H9 (cell line): ENCODE data around the gene PTPRN2. TPM values are rescaled to one million over a fixed set of nuclear protein-coding genes. Genes with fewer than 3 reads are reported as not detected.

ENCODE experiments used
- DNase-seq: peaks from one replicate; pipeline ENCODE4 v3.0.0-alpha.2; 2017
- H2AFZ ChIP-seq: one replicate; pipeline ENCODE4 v1.6.1; 2013; ENCODE audit warnings: mild to moderate bottlenecking, low read length, control low read depth, moderate library complexity
- H2AK5ac ChIP-seq: 2 replicates; pipeline ENCODE4 v1.6.1; 2013; ENCODE audit warnings: low read length, control low read depth, mixed read lengths; ENCODE audit not compliant: insufficient read length
- H2BK120ac ChIP-seq: one replicate; pipeline ENCODE4 v1.6.1; 2013; ENCODE audit warnings: low read depth, mild to moderate bottlenecking, low read length, control low read depth, inconsistent platforms; ENCODE audit not compliant: poor library complexity, severe bottlenecking
- H2BK12ac ChIP-seq: 2 replicates; pipeline ENCODE4 v1.6.1; 2013; ENCODE audit warnings: low read length, control low read depth, mixed read lengths, low read depth; ENCODE audit not compliant: insufficient read length
- H2BK15ac ChIP-seq: 2 replicates; pipeline ENCODE4 v1.6.1; 2013; ENCODE audit warnings: low read depth, low read length, control low read depth
- H2BK20ac ChIP-seq: one replicate; pipeline ENCODE4 v1.6.1; 2013; ENCODE audit warnings: low read depth, mild to moderate bottlenecking, low read length, control low read depth, inconsistent platforms; ENCODE audit not compliant: poor library complexity, severe bottlenecking
- H2BK5ac ChIP-seq: 2 replicates; pipeline ENCODE4 v1.6.1; 2013; ENCODE audit warnings: low read length, control low read depth, mixed read lengths; ENCODE audit not compliant: insufficient read length
- H3K14ac ChIP-seq: 2 replicates; pipeline ENCODE4 v1.6.1; 2013; ENCODE audit warnings: low read length, control low read depth; ENCODE audit not compliant: insufficient read depth
- H3K18ac ChIP-seq: 2 replicates; pipeline ENCODE4 v1.6.1; 2013; ENCODE audit warnings: low read depth, mild to moderate bottlenecking, mixed read lengths, low read length, control low read depth; ENCODE audit not compliant: insufficient read length
- H3K23ac ChIP-seq: 2 replicates; pipeline ENCODE4 v1.6.1; 2013; ENCODE audit warnings: low read length, control low read depth, mixed read lengths, low read depth; ENCODE audit not compliant: insufficient read length
- H3K23me2 ChIP-seq: 2 replicates; pipeline ENCODE4 v1.6.1; 2013; ENCODE audit warnings: low read depth, mild to moderate bottlenecking, mixed read lengths, low read length, control low read depth; ENCODE audit not compliant: insufficient read length, poor library complexity, severe bottlenecking
- H3K27ac ChIP-seq: 2 replicates; pipeline ENCODE4 v1.5.1; 2013; ENCODE audit warnings: low read length, control low read depth, mixed read lengths, low read depth; ENCODE audit not compliant: insufficient read length
- H3K27me3 ChIP-seq: 2 replicates; pipeline ENCODE4 v1.6.1; 2013; ENCODE audit warnings: low read length, control low read depth, inconsistent platforms; ENCODE audit not compliant: insufficient read depth
- H3K4ac ChIP-seq: 2 replicates; pipeline ENCODE4 v1.6.1; 2013; ENCODE audit warnings: low read depth, mild to moderate bottlenecking, control low read depth, inconsistent platforms, low read length, moderate library complexity
- H3K4me1 ChIP-seq: 2 replicates; pipeline ENCODE4 v1.6.1; 2013; ENCODE audit warnings: low read length, control low read depth, inconsistent platforms; ENCODE audit not compliant: insufficient read depth
- H3K4me2 ChIP-seq: 2 replicates; pipeline ENCODE4 v1.6.1; 2013; ENCODE audit warnings: low read length, control low read depth, mixed read lengths; ENCODE audit not compliant: insufficient read length, insufficient read depth
- H3K56ac ChIP-seq: 2 replicates; pipeline ENCODE4 v1.6.1; 2013; ENCODE audit warnings: low read depth, mild to moderate bottlenecking, mixed read lengths, low read length, control low read depth; ENCODE audit not compliant: insufficient read length
- H3K79me1 ChIP-seq: 2 replicates; pipeline ENCODE4 v1.6.1; 2013; ENCODE audit warnings: low read depth, mild to moderate bottlenecking, moderate library complexity, low read length, control low read depth, inconsistent platforms; ENCODE audit not compliant: insufficient read depth, poor library complexity, severe bottlenecking
- H3K79me2 ChIP-seq: 2 replicates; pipeline ENCODE4 v1.6.1; 2013; ENCODE audit warnings: low read length, control low read depth, inconsistent platforms; ENCODE audit not compliant: insufficient read depth
- H3K9ac ChIP-seq: 2 replicates; pipeline ENCODE4 v1.6.1; 2013; ENCODE audit warnings: low read length, control low read depth, mixed read lengths; ENCODE audit not compliant: insufficient read length; ENCODE audit errors: extremely low read depth
- H3K9me3 ChIP-seq: one replicate; pipeline ENCODE4 v1.6.1; 2013; ENCODE audit warnings: low read depth, low read length, inconsistent platforms; ENCODE audit not compliant: control insufficient read depth
- H3T11ph ChIP-seq: one replicate; pipeline ENCODE4 v1.6.1; 2013; ENCODE audit warnings: mild to moderate bottlenecking, low read length, control low read depth, inconsistent platforms
- H4K20me1 ChIP-seq: one replicate; pipeline ENCODE4 v1.6.1; 2013; ENCODE audit not compliant: control insufficient read depth, insufficient read length, insufficient read depth
- H4K5ac ChIP-seq: 2 replicates; pipeline ENCODE4 v1.6.1; 2013; ENCODE audit warnings: low read depth, mild to moderate bottlenecking, mixed read lengths, low read length, control low read depth; ENCODE audit not compliant: insufficient read length
- H4K8ac ChIP-seq: replicated peaks from 2 replicates; pipeline ENCODE4 v1.6.1; 2013; ENCODE audit warnings: low read length, control low read depth, mixed read lengths, low read depth; ENCODE audit not compliant: insufficient read length
- H4K91ac ChIP-seq: 2 replicates; pipeline ENCODE4 v1.6.1; 2013; ENCODE audit warnings: low read depth, mild to moderate bottlenecking, moderate library complexity, mixed read lengths, low read length, control low read depth; ENCODE audit not compliant: insufficient read length
- H3K27ac Mint-ChIP-seq, 3 experiments: 2 replicates in 2 of 3; 3 replicates in 1 of 3; pipeline ENCODE4 v1.8.0; 2020 to 2021; ENCODE audit warnings: mixed read lengths in 3 of 3, mild to moderate bottlenecking in 1 of 3, moderate library complexity in 1 of 3
- H3K27me3 Mint-ChIP-seq: 2 replicates; pipeline ENCODE4 v1.8.0; 2021; ENCODE audit warnings: low read depth, mild to moderate bottlenecking, moderate library complexity, mixed read lengths
- H3K36me3 Mint-ChIP-seq, 3 experiments: 2 replicates in 2 of 3; 3 replicates in 1 of 3; pipeline ENCODE4 v1.8.0; 2020 to 2021; ENCODE audit warnings: low read depth in 3 of 3, mixed read lengths in 3 of 3; ENCODE audit not compliant: insufficient read depth in 1 of 3
- H3K4me1 Mint-ChIP-seq, 2 experiments: 2 replicates each; pipeline ENCODE4 v1.8.0; 2020; ENCODE audit warnings: mixed read lengths in 2 of 2
- H3K4me3 Mint-ChIP-seq, 2 experiments: 2 replicates in 1 of 2; 3 replicates in 1 of 2; pipeline ENCODE4 v1.8.0; 2020 to 2021; ENCODE audit warnings: mild to moderate bottlenecking in 2 of 2, mixed read lengths in 2 of 2, moderate library complexity in 1 of 2
- H3K9me3 Mint-ChIP-seq, 2 experiments: 2 replicates in 1 of 2; 3 replicates in 1 of 2; pipeline ENCODE4 v1.8.0; 2020; ENCODE audit warnings: mild to moderate bottlenecking in 2 of 2, mixed read lengths in 2 of 2, moderate library complexity in 1 of 2
- WGBS: extraction: QIAGEN DNeasy Blood & Tissue Kit; methylation state at CpG from one replicate; pipeline ENCODE4 v1.1.7; 2013; ENCODE audit warnings: missing lambda C conversion rate, low lambda C conversion rate, mixed read lengths; ENCODE audit not compliant: insufficient read length; ENCODE audit errors: extremely low coverage; 5-methylcytosine and 5-hydroxymethylcytosine counted together
- total RNA-seq: library from RNA; stranded (reverse); gene quantifications from 2 replicates; pipeline ENCODE4 v1.2.1, GENCODE V29; 2021
- TF ChIP-seq, protein P1 (sequence below): fragments of 200-600 bp; sonication (generic); conservative IDR thresholded peaks from 3 replicates; pipeline ENCODE4 v1.8.0; 2021; ENCODE audit warnings: antibody characterized with exemption, mild to moderate bottlenecking

PTPRN2 gene
- total RNA-seq, 1 experiment from 2014 or later = 5.2 TPM

DNA sequence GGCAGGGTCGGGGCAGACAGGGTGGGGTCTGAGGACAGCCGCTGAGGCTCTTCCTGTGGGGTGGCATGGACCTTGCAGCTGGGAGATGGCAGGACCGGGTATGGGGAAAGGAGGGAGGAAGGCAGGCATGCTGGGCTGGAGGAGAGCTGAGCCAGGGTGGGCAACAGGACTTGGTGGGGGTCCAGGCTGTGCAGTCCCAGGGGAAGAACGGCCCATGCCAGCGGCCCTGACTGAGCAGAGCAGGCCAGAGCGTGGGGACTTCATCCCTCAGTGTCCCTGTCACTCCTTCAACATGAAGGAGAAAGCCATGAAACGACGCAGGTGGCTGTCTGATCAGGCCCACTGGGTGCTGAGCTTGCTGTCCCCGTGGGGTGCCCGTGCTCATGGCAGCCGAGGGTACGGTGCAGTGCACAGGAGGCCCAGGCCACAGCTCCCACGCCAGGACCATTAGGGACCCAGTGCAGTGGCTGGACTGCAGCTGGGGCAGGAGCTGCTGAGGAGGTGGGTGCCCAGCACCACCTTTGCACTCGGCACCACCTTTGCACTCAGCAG lies 519.6 kb downstream of the PTPRN2 start:
- no peak for DNase-seq
- Histone ChIP-seq H3K9me3 (no peaks in the 10 kb centered on the region), H3K9ac (no peak overlapping the region), H3T11ph (no peak overlapping the region), H2AFZ (no peak overlapping the region), H3K27ac (no peak overlapping the region), H3K18ac (no peak overlapping the region), H2BK12ac (no peak overlapping the region), H4K8ac (no peak overlapping the region), H3K23me2 (no peaks in the 10 kb centered on the region), H4K20me1 (no peaks in the 10 kb centered on the region), H3K79me2 (no peaks in the 10 kb centered on the region), H3K4me2 (no peak overlapping the region), H2BK15ac (no peak overlapping the region), H2BK120ac (no peak overlapping the region), H3K14ac (no peak overlapping the region; the same call in 1 of the 2 replicates), H3K56ac (no peak overlapping the region), H4K5ac (no peak overlapping the region), H3K27me3 (no peaks in the 10 kb centered on the region), H3K23ac (no peak overlapping the region), H2BK5ac (no peak overlapping the region), H3K79me1 (no peaks in the 10 kb centered on the region), H3K4ac (no peak overlapping the region), H2AK5ac (no peak overlapping the region), H2BK20ac (no peak overlapping the region), H4K91ac (peak overlapping the region; percentile 55), H3K4me1 (no peaks in the 10 kb centered on the region)
- TF ChIP-seq, protein P1, sequence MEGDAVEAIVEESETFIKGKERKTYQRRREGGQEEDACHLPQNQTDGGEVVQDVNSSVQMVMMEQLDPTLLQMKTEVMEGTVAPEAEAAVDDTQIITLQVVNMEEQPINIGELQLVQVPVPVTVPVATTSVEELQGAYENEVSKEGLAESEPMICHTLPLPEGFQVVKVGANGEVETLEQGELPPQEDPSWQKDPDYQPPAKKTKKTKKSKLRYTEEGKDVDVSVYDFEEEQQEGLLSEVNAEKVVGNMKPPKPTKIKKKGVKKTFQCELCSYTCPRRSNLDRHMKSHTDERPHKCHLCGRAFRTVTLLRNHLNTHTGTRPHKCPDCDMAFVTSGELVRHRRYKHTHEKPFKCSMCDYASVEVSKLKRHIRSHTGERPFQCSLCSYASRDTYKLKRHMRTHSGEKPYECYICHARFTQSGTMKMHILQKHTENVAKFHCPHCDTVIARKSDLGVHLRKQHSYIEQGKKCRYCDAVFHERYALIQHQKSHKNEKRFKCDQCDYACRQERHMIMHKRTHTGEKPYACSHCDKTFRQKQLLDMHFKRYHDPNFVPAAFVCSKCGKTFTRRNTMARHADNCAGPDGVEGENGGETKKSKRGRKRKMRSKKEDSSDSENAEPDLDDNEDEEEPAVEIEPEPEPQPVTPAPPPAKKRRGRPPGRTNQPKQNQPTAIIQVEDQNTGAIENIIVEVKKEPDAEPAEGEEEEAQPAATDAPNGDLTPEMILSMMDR = no peak
- Mint-ChIP-seq H3K27ac (peak overlapping the region in 2 of 3 experiments; percentile 31 to 53; a peak in 2 of 7 replicates), H3K27me3 (peaks cover 6% of the 10 kb centered on the region; the same call in 1 of the 2 replicates), H3K36me3 (peaks cover 16 to 23% (median 16%) of the 10 kb centered on the region in 3 experiments), H3K4me1 (peaks cover 0 to 3% of the 10 kb centered on the region in 2 experiments; a peak in 1 of 4 replicates), H3K9me3 (peaks cover 27 to 38% of the 10 kb centered on the region in 2 experiments), H3K4me3 (no peak overlapping the region)
- WGBS = no CpG with 5 or more reads among the region's 14 CpGs
